CD4-positive, alpha-beta T cell treated with Interleukin-15 for 1 hour (primary cell): Measurements from ENCODE around the gene CCDC57.

ENCODE experiments used
- DNase-seq: peaks from one replicate; pipeline ENCODE4 v3.0.0-alpha.2; 2020

Gene CCDC57

GRCh38 chr17:82056729-82057621 is 155.7 kb downstream of the CCDC57 start:
- DNase-seq = no peak

GRCh38 chr17:82055965-82056728 is 156.5 kb downstream of the CCDC57 start:
- no peak for DNase-seq

GRCh38 chr17:82055023-82055964 is 157.3 kb downstream of the CCDC57 start:
- DNase-seq = no peak

- DNase-seq = no peak
Measured at GRCh38 chr17:82054351-82055022, 158.2 kb downstream of the CCDC57 start.

- no peak for DNase-seq
Measured at GRCh38 chr17:82053556-82054263, 158.9 kb downstream of the CCDC57 start.

- DNase-seq = no peak
Measured at GRCh38 chr17:82053130-82053529, 159.5 kb downstream of the CCDC57 start.

- no peak for DNase-seq
Measured at GRCh38 chr17:82052638-82053059, 160.0 kb downstream of the CCDC57 start.

GRCh38 chr17:82051776-82052637 is 160.6 kb downstream of the CCDC57 start, which contains the start of the genes GPS1 and RFNG:
TSS of gene GPS1 (plus strand) at chr17:82051898. CDS start at chr17:82051932, 34 bp downstream.
TSS of gene RFNG (minus strand) at chr17:82051811. CDS start at chr17:82051766, 45 bp downstream.
- DNase-seq = peak; percentile 69
